Panc1 (cell line): Measurements from ENCODE around the gene FYCO1. TPM values are rescaled to one million over a fixed set of nuclear protein-coding genes. Genes with fewer than 3 reads are reported as not detected.

Experiments
- ATAC-seq: fragments of 200-7000 bp; cut with Tn5 transposase; 2 replicates; pipeline ENCODE4 v1.9.1; 2020; ENCODE audit warnings: mild to moderate bottlenecking, moderate library complexity
- BruUV-seq: library from RNA; stranded (reverse); fragments of 400-500 nt; replicated peaks from 2 replicates; lab custom pipeline; 2021; lab: Mats Ljungman, UMichigan
- CTCF ChIA-PET: fragments of 300-600 bp; sonication (Branson Sonifier 250); formaldehyde crosslinking; loops from one replicate; lab custom pipeline; 2022; ENCODE audit warnings: antibody characterized with exemption; lab: Charles Lee
- POLR2A ChIA-PET: fragments of 300-600 bp; sonication (Branson Sonifier 250); formaldehyde crosslinking; loops from one replicate; lab custom pipeline; 2022; ENCODE audit warnings: antibody characterized with exemption; lab: Charles Lee
- DNase-seq: peaks from one replicate; pipeline ENCODE4 v3.0.0-alpha.2; 2010; ENCODE audit warnings: low read depth, low spot score
- H3K27ac ChIP-seq: 2 replicates; pipeline ENCODE4 v1.5.1; 2011; ENCODE audit warnings: mild to moderate bottlenecking, low read length, inconsistent platforms
- H3K27me3 ChIP-seq: fragments of 200-500 bp; sonication (Bioruptor generic); 2 replicates; pipeline ENCODE4 v1.6.0; 2014; ENCODE audit warnings: low read length, inconsistent platforms; ENCODE audit not compliant: control insufficient read depth, insufficient read depth
- H3K36me3 ChIP-seq: fragments of 200-500 bp; sonication (Bioruptor generic); 2 replicates; pipeline ENCODE4 v1.5.1; 2014; ENCODE audit warnings: inconsistent platforms, mild to moderate bottlenecking, low read length, moderate library complexity; ENCODE audit not compliant: control insufficient read depth, insufficient read depth
- H3K4me1 ChIP-seq: 2 replicates; pipeline ENCODE4 v1.5.1; 2011; ENCODE audit warnings: inconsistent platforms, mild to moderate bottlenecking, low read length, moderate library complexity; ENCODE audit not compliant: control insufficient read depth, insufficient read depth
- H3K4me3 ChIP-seq, 2 experiments: 2 replicates each; pipeline ENCODE4 v1.5.1; 2011 to 2012; ENCODE audit warnings: low read depth in 2 of 2, low read length in 2 of 2, mild to moderate bottlenecking in 2 of 2, inconsistent platforms in 1 of 2, moderate library complexity in 1 of 2
- H3K9me3 ChIP-seq: fragments of 200-500 bp; sonication (Bioruptor generic); 2 replicates; pipeline ENCODE4 v1.5.1; 2014; ENCODE audit warnings: low read depth, mild to moderate bottlenecking, inconsistent platforms, low read length, moderate library complexity; ENCODE audit not compliant: control insufficient read depth, insufficient read depth
- CTCF ChIP-seq: fragments of 450-650 bp; IDR thresholded peaks from 2 replicates; pipeline ENCODE4 v1.5.1; 2017; ENCODE audit warnings: mild to moderate bottlenecking
- POLR2AphosphoS5 ChIP-seq: IDR thresholded peaks from 2 replicates; pipeline ENCODE4 v1.6.1; 2012; ENCODE audit warnings: mild to moderate bottlenecking, low read depth, low read length, moderate library complexity
- SIN3A ChIP-seq: IDR thresholded peaks from 2 replicates; pipeline ENCODE4 v1.6.1; 2012; ENCODE audit warnings: low read depth, mild to moderate bottlenecking, low read length, moderate library complexity, borderline replicate concordance; ENCODE audit not compliant: insufficient read depth
- TCF7L2 ChIP-seq: IDR thresholded peaks from 2 replicates; pipeline ENCODE4 v1.6.1; 2011; ENCODE audit warnings: mild to moderate bottlenecking, low read depth, low read length, inconsistent platforms
- in situ Hi-C: cut with HindIII; loops from 2 replicates; pipeline ENCODE4 v1.10.0; 2016; ENCODE audit warnings: low sequenced_read_pairs, low pct_unique_long_range_greater_than_20kb
- intact Hi-C: fragments of 100-400 bp; cut with micrococcal nuclease; formaldehyde crosslinking; loops from one replicate; pipeline ENCODE4 v1.10.0; 2022; ENCODE audit not compliant: unreplicated experiment
- total RNA-seq: library from RNA; stranded (reverse); gene quantifications from one replicate; pipeline ENCODE4 v1.2.1, GENCODE V29; 2021; ENCODE audit not compliant: unreplicated experiment
- TF ChIP-seq, protein P1 (sequence below), 2 experiments: IDR thresholded peaks; 2 replicates each; pipeline ENCODE4 v1.6.1; 2011 to 2012; ENCODE audit warnings: low read depth in 2 of 2, control low read depth in 1 of 2, low read length in 1 of 2, mild to moderate bottlenecking in 1 of 2, moderate library complexity in 1 of 2; ENCODE audit not compliant: insufficient read depth in 1 of 2

The FYCO1 gene
- total RNA-seq, 1 experiment from 2014 or later: 8.7 TPM

- Histone ChIP-seq H3K9me3 (no peaks in the 10 kb centered on the region), H3K36me3 (no peaks in the 10 kb centered on the region), H3K4me3 (no peak overlapping the region), H3K27me3 (no peaks in the 10 kb centered on the region), H3K27ac (no peak overlapping the region), H3K4me1 (no peaks in the 10 kb centered on the region)
- in situ Hi-C loops (no loop called here), intact Hi-C loops (no loop called here)
- no TSS peak for BruUV-seq
- ChIA-PET POLR2A (no interaction called here), CTCF (no interaction called here)
- DNase-seq: no peak
- TF ChIP-seq SIN3A (no peak), POLR2AphosphoS5 (no peak), CTCF (no peak), TCF7L2 (no peak)
- TF ChIP-seq, protein P1, sequence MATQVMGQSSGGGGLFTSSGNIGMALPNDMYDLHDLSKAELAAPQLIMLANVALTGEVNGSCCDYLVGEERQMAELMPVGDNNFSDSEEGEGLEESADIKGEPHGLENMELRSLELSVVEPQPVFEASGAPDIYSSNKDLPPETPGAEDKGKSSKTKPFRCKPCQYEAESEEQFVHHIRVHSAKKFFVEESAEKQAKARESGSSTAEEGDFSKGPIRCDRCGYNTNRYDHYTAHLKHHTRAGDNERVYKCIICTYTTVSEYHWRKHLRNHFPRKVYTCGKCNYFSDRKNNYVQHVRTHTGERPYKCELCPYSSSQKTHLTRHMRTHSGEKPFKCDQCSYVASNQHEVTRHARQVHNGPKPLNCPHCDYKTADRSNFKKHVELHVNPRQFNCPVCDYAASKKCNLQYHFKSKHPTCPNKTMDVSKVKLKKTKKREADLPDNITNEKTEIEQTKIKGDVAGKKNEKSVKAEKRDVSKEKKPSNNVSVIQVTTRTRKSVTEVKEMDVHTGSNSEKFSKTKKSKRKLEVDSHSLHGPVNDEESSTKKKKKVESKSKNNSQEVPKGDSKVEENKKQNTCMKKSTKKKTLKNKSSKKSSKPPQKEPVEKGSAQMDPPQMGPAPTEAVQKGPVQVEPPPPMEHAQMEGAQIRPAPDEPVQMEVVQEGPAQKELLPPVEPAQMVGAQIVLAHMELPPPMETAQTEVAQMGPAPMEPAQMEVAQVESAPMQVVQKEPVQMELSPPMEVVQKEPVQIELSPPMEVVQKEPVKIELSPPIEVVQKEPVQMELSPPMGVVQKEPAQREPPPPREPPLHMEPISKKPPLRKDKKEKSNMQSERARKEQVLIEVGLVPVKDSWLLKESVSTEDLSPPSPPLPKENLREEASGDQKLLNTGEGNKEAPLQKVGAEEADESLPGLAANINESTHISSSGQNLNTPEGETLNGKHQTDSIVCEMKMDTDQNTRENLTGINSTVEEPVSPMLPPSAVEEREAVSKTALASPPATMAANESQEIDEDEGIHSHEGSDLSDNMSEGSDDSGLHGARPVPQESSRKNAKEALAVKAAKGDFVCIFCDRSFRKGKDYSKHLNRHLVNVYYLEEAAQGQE (IDR thresholded peaks at IDR 0.05; ENCODE audit: insufficient read depth in 1 of 2, low read depth in 2 of 2, low read length in 1 of 2): no peak
- ATAC-seq: no peak
Measured at GRCh38 chr3:45904931-45905330, 90.7 kb downstream of the FYCO1 start.

DNA sequence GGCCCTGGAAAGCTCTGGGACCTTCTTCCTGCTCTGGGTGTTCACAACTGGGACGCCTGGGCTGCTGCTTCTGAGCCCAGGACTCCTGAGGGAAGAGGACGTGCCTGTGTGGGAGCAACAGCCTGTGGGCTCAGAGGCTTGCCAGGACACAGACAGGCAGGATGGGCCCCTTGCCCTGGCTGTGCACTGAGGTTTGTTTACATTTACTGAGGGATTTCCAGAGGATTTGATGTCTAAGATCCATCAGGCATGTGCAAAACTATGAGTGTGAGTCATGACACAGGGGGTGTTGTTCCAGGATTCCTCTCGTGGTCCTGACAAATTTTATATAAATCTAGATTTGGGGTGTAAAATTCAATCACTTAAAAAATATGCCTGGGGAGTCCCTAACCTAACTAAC lies 98.7 kb downstream of the FYCO1 start:
- Histone ChIP-seq H3K9me3 (no peaks in the 10 kb centered on the region), H3K4me1 (no peaks in the 10 kb centered on the region), H3K27ac (no peak overlapping the region), H3K27me3 (no peaks in the 10 kb centered on the region), H3K36me3 (no peaks in the 10 kb centered on the region), H3K4me3 (no peak overlapping the region)
- TF ChIP-seq POLR2AphosphoS5 (no peak), TCF7L2 (no peak), CTCF (no peak), SIN3A (no peak)
- TF ChIP-seq, protein P1 (IDR thresholded peaks at IDR 0.05; ENCODE audit: insufficient read depth in 1 of 2, low read depth in 2 of 2, low read length in 1 of 2): no peak
- ChIA-PET POLR2A (no interaction called here), CTCF (no interaction called here)
- DNase-seq (no peak), ATAC-seq (no peak)
- in situ Hi-C loops: no loop called here
- no TSS peak for BruUV-seq
- intact Hi-C loops: no loop called here
